GM19452 (cell line): Measurements from ENCODE around the gene SMIM27.
A peak's percentile ranks its signal among the peaks of the same experiment; 100 is the strongest.

Experiments
- ATAC-seq: cut with Tn5 transposase; IDR thresholded peaks from one replicate; pipeline ENCODE4 v1.9.1; 2021; ENCODE audit not compliant: unreplicated experiment

SMIM27 gene

DNA sequence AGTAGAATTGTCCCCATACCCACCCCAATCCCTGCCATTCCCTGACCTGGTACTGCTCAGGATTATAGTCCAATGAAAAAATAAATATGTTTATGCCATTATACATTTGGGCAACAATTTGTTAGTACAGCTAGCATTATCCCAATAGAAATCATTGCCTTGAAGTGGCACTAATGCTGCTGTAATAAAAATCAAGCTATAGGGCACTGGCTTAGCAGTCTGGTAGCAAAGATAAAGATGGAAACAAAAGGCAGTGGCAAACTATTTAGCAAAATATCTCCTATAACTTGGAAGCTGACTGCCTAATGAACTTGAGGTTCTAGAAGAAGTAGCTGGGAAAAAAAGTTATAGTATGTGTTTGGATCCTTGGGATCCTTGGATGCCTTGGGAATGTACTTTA, 2.5 kb downstream of the SMIM27 start:
- no peak for ATAC-seq

DNA sequence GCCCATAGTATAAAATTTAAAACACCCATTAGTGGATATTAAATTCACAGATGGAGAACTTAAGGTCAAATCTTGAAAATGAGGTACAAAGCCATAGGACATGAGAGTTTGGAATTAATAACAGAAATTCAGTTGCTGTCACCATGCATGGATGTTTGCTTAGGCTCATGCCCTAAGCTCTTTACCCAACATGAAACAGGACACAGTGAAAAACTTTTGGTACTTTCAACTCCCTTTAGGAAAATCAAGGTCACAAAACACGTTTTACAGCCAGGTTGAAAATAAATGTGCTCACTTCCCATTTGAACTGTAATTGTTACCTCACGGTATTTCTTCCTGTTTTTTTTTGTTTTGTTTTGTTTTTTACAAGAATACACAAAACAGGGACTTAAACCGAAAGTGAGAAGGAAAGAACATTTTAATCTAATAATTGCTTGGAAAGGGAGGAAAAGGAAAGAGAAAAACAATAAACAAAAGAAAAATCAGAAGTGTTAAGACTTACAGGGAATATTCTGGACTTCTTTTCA, 6.3 kb downstream of the SMIM27 start:
- no peak for ATAC-seq

DNA sequence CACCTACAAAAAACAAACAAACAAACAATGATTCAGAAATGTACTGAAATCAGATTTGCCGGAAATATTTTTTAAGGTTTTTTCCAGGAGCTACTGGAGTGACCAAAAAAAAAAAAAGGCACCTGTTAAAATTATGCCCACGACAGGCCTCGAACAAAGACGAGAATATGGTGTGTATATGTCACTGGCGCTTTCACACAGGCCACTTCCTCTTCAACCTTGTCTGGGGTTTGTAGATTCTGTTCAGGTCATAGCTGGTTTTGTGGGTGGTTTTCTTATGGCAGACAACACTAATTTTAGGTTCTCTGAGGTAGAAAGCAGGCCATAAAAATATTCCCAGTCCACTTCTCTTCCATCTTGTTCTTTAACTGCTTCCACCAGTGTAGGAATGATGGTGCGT, 13.8 kb downstream of the SMIM27 start:
- ATAC-seq: no peak

DNA sequence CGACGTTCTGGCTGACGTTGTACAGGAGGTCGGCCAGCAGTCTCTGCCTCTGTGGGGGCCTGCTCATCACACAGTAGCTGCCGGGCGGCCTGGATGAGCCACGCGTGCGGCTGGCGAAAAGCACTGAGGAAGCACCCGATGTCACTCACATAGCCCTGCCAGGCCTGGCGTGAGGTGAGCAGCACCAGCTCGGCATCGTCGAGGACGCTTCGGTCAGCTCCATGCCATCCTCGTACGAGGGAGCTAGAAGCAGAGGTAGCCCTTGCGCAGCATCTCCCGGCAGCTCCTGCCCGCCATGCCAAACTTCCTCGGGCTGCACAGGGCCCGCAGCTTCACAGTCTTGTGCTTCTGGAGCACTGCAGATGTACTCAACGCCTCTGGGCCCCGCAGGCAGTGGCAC, 14.6 kb downstream of the SMIM27 start:
- ATAC-seq: no peak

DNA sequence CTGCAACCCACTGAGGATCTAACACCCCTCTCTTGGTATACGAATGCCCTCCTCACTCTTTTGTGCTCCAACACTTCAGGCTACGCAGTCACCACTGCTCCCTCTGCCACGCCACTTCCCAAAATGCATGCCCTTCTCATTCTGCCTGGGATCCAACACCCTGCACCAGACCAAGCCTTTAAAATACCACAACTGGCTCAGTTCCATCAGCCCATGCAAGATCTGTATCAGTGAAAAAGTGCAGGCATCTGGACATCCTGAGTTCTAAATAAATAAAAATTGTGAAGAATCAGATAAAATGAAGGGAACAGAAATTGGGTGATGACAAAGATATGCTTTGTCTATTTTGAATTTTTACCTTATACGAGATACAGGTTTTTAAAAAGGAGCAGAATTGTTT, 18.1 kb downstream of the SMIM27 start:
- ATAC-seq: no peak

DNA sequence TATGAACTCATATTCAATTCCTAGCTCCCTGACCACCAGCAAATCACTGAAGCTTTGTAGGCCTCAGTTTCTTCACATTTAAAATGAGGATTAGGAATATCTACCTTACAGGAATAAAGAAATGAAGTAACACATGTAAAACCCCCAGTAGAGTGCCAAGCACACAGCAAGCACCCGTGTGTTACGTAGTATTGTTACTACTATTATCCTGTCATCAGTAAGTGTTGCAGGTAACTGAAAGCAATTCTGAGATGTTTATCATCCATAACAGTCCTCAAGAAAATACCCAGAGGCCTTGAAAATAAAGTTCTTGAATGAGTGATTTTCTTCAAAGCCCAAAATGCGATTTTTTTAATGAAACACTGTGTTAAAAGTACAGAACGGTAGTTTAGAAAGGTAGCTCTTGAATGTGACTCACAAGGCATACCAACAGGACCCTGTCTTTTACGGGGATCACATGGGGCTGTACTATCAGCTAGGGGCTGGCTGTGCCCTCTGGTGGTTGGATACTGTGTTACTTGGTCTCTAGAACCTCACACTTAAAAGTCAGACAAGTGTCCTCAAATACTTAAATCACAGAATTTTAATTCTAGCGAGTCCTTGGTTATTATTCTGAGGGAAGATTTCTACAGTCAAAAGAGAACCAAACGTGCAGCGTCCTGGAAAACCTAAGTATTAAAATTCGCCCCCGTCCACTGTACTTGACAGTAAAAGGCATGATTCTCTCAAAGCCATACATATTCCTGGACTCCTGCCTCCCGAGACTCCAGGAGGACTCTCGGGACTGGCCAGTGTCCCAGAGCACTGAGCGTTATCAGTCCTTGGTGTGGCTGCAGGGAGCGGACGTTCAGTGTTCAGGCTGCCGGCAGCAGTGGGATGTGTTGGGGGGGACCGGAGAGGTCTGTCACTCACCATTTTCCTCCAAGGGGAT, 20.1 kb downstream of the SMIM27 start:
- ATAC-seq: peak; percentile 87

DNA sequence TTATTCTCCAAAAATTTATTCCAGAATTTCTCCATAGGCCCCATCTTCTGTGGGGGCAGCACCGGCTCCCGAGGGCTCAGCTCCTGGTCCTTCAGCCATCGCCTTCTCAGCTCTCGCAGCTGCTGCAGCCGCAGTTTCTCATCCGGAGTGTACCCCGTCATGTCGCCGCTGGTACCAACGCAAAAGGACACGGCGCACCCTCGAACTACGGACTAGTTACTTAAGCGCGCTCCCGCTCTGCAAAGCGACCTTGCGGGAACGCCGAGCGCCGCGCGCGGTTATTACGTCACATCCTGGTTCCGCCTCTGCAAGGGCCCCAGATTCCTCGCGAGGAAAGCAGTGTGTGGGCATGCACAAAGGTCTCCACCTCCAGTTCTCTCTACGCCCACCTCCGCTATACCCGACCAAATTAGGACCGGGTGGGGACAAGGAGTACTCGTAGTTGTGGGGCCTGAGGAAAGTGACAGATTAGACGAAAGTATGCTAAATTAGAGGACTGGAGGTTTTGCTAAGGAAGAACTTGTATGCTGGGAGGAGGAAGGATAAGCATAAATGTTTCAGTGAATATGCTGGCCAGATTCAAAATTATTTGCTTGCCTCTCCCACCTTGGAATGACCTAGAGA, 20.9 kb downstream of the SMIM27 start, which contains the start of gene NDUFB6:
Gene NDUFB6, minus strand, starts transcription at position 260 of the 624 bp plus-strand sequence. Its CDS starts 99 bp downstream, at position 161.
- peak; percentile 84 for ATAC-seq

DNA sequence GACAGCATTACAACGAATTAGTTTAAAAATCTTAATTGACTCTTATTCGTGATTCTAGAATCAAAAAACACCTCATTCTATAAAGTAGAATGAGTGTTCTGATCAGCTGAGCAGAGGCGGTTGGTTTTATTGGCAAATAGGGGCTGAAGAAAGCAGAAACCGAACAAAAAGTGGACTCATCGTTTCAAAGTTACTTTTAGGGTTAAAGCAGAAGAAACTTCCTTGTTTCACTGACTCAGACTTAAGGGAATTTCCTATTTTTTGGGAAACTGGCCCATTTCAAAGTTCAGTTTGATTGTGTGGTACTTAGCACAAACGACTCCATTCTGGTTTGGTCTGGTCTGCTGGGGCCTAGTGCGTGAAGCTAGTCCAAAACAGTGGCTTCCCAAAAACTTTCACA, 21.7 kb downstream of the SMIM27 start:
- no peak for ATAC-seq

DNA sequence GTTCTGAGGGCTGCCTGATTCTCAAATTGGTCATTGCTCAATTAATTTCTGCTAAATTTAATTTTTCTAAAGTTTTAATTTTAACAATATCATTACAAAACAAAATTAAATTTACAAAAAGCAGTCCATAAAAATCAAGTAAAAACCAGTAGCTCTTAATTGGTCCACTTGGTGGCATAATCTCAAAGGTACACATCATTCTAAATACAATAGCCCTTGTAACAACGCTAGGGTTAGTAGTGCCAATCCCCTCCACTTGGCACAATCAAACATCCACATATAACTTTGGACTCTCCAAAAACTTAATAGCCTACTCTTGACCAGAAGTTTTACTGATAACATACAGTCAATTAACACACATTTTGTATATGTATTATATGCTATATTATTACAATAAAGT, 22.7 kb downstream of the SMIM27 start:
- no peak for ATAC-seq

DNA sequence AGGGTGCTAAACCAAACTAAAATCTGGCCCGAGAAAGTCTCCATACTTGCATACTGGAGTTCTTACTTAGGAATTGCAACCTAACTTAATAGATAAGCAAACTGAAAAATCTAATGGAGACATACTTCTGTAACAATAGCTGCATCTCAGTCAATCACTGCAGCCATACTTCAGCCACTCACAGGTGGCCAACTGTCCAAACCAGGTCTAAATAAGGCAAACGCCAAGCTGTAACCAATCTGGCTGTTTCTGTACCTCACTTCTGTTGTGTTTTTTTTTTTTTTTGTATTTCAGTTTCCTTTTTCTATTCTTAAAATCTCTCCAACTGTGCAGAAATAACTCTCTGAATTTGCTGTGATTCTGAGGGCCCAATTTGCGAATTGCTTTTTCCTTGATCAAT, 25.2 kb downstream of the SMIM27 start:
- no peak for ATAC-seq

DNA sequence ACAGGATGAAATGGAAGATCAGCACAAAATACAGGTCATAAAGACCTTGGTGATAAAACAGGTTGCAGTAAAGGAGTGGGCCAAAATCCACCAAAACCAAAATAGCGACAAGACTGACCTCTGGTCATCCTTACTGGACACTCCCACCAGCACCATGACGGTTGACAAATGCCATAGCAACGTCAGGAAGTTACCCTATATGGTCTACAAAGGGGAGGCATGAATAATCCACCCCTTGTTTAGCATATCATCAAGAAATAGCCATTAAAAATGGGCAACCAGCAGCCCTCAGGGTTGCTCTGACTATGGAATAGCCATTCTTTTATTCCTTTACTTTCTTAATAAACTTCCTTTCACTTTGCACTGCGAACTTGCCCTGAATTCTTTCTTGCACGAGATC, 26.8 kb downstream of the SMIM27 start:
- no peak for ATAC-seq

DNA sequence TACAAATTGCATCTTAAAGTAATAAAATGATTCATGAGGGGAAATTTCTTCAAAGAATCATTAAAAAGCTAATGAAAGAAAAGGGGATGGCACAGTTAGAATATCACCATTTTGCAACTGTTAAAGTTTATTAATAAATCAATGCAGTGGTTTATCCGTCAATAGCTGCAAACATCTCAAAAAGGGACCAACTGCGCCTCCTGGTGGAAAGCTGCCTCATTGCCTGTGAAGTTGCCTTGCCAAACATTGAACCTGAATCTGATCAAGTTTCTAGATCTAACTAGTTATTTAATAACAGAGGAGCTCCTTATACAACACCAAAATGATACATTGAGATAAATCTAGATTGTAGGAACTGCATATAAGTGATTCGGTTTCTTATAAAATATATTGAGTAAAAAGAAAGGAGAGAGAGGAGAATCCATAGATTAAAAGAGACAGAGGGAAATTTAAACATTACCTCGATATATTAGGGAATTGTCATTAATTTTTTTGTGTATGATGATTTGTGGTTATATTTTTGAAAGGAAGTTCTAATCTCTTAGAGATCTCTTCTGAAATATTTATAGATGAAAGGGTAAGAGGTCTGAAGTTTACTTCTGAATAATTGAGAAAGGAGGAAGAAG, 27.7 kb downstream of the SMIM27 start:
- ATAC-seq: peak; percentile 59

DNA sequence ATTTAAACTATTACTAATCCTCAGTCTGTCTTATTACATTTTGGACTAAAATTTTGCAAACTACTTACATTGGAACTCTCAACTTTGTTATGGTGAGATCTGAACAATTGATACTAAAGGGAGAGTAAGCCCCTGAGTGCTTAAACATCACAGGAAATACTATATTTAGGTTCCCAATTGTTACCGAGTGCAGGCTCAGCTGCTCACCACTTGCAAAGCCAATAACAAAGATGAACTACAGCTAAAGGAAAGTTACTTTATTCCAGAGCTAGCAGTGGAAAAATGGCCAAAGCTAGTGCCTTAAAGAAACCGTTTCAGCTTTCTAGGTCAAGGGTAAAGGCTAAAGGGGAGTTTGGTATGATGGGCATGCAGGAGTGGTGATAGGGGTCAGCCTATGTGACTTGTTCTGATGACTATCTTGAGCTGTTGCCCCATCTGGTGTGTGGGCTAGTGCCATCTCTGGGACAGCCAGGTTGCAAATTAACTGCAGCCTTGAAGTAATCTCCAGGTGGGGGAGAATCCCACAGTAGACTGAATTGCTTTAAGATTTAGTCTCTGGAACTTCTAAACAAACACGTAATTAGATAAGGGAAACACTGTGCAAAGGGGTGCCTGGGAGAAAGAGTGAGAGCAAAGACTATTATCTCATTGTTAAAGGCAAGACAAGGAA, 28.6 kb downstream of the SMIM27 start:
- ATAC-seq: no peak

DNA sequence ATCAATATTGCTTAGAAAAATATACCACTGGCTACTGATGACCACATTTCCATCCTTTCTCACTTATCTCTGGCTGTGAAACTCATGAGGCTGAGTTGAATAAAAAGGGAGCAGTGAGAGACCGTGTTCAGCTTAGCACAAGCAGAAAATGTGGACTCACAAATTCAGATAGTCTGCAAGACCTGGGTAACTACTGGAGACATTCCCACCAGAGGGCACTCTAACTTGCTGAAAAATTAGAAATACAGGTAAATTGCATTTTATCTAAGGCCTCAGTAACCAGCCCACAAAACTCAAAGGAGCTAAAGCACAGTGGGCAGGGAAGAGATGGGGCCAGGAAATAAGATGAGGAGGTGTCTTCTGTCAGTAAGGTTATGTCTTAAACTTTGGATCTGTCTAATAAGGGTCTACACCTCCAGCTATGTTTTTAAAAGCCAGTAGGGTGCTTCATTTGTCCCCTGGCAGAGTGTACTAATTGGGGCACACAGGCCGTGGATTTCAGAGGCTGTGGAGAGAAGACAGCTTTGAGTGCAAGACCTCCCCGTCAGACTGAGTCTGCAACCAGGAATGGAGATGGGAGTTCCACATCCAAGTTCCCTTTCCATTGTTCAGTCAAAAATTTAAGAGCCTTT, 29.5 kb downstream of the SMIM27 start:
- ATAC-seq: no peak

DNA sequence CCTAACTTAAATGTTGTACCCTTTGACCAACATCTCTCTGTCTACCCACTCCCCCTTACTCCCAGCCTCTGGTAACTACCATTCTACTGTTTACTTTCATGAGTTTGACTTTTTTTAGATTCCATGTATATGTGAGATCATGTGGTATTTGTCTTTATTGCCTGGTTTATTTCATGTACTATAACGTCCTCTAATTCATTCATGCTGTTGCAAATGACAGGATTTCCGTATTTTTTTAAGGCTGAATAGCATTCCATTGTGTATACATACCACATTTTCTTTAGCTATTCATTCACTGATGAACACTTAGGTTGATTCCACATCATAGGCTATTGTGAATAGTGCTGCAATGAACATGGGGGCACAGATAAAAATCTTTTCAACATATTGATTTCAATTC, 32.7 kb downstream of the SMIM27 start:
- no peak for ATAC-seq

DNA sequence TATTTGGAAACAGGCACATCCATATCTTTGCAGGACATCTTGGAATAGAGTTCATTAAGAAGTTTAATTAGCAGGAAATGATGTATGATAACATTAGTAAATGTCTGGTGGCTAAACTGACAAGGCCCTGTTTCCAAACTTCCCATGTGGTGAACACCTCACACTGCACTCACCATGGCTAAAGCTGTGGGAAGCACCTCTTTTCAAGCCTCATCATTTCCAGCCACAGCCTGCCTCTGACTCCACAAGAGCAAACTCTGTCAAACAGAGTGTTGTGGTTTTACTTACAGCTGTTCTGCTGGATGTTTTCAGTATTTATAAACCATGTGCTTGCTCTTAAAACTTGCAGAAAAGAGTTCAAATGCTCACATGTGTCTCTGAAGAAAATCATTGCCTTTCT, 35.8 kb downstream of the SMIM27 start:
- no peak for ATAC-seq

DNA sequence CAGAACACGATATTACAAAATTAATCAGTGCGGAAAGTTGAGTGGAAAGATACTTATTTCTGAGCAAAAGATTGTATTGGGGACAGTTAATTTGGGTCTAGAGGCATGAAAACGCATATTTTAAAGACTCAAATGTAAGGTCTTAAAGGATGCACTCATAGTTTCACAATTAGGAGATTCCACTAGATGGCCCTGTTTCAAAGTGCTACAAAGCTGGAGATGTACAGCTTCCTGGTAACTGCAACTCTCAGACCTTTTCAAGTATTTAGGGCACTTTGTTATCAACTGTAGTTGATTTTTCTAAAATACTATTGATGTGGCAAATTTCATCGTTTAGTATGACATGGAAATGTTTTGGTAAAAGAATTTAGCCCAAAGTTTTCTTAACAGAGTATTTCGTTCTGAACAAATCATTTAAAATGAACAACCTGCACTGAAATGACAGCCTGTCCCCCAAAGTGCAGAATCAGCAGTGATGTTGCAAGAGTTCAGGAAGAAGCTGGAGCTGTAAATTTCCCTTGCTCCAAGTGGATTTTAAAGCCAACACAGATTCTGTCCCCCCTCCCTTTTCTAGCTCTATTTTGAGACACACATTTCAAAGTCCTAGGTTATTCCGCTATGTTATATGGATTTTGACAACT, 37.1 kb downstream of the SMIM27 start:
- ATAC-seq: no peak

DNA sequence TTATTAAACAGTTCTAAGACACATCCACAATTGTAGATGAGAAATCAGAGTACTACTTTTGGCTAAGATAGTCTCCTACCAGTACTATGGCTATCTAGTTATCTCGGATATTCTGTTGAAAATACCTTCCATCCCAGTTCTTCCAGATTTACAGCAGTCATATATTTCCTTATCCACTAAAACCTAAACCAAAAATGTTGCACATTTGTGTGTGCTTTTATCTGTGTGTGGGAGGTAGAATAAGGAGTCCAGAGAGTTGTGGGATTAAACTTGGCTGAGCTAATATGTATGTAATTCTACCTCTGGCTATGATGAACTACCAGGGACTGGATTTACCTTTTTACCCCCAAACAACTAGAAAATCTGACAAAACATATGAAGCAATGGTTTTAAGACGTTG, 38.3 kb downstream of the SMIM27 start:
- no peak for ATAC-seq

DNA sequence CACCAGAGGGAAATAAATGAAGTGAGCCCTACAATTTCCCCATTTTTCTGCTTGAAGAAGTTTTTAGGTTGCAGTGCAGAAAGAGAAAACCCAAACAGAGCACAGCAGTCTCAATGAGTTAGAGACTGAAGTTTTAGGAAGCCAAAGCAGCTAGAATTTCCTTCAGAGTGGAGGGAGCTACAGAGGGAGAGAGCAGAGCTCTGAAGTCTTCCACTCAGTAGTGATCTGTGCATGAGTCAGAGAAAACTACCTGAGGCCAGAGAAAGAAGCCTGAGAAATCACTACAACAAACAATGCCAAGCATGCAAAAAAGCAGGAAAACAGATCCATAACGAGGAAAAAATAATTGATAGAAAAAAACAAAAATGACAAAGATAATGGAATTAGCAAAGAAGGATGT, 38.8 kb downstream of the SMIM27 start:
- ATAC-seq: no peak
